AG10803 (cell line): Measurements from ENCODE around the gene HTT.
A peak's percentile ranks its signal among the peaks of the same experiment; 100 is the strongest.

Source experiments
- DNase-seq: peaks from one replicate; pipeline ENCODE4 v3.0.0; 2010; ENCODE audit warnings: low read depth
- H3K4me3 ChIP-seq: 2 replicates; pipeline ENCODE4 v1.5.1; 2011; ENCODE audit warnings: mild to moderate bottlenecking, low read length, control low read depth
- CTCF ChIP-seq: conservative IDR thresholded peaks from 2 replicates; pipeline ENCODE4 v1.5.1; 2011; ENCODE audit warnings: mild to moderate bottlenecking, low read length, control low read depth, inconsistent platforms

Gene HTT

GRCh38 chr4:3073158-3074077, 1.1 kb upstream of the HTT start:
- TF ChIP-seq CTCF = no peak
- H3K4me3 ChIP-seq = peak overlapping the region; percentile 78
- DNase-seq = no peak

- no peak for TF ChIP-seq CTCF
- DNase-seq = peak; percentile 54
- H3K4me3 ChIP-seq = peak overlapping the region; percentile 94
Observed at GRCh38 chr4:3074846-3075651, 568 bp downstream of the HTT start.

GRCh38 chr4:3075652-3075981, 1.1 kb downstream of the HTT start:
- DNase-seq = no peak
- no peak for TF ChIP-seq CTCF
- peak overlapping the region; percentile 94 for H3K4me3 ChIP-seq

- DNase-seq = no peak
- H3K4me3 ChIP-seq = no peak overlapping the region
- no peak for TF ChIP-seq CTCF
Observed at GRCh38 chr4:3077796-3078195, 3.3 kb downstream of the HTT start.

DNA sequence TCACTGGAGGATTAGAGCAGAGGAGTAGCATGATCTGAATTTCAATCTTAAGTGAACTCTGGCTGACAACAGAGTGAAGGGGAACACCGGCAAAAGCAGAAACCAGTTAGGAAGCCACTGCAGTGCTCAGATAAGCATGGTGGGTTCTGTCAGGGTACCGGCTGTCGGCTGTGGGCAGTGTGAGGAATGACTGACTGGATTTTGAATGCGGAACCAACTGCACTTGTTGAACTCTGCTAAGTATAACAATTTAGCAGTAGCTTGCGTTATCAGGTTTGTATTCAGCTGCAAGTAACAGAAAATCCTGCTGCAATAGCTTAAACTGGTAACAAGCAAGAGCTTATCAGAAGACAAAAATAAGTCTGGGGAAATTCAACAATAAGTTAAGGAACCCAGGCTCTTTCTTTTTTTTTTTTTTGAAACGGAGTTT, 5.2 kb downstream of the HTT start:
- no peak for DNase-seq
- H3K4me3 ChIP-seq = no peak overlapping the region
- no peak for TF ChIP-seq CTCF

GRCh38 chr4:3082925-3083515, 8.5 kb downstream of the HTT start:
- no peak for DNase-seq
- H3K4me3 ChIP-seq = no peak overlapping the region
- TF ChIP-seq CTCF = no peak
